OCI-LY7 (cell line): ENCODE results near the gene DNAAF2.

ENCODE experiments used
- CTCF ChIP-seq: fragments of 200-600 bp; sonication (generic); conservative IDR thresholded peaks from 2 replicates; pipeline ENCODE4 v1.5.1; 2014; ENCODE audit warnings: mild to moderate bottlenecking, antibody characterized with exemption, low read length, moderate library complexity, mixed read lengths
- EZH2phosphoT487 ChIP-seq: fragments of 200-600 bp; sonication (generic); IDR thresholded peaks from 2 replicates; pipeline ENCODE4 v1.6.1; 2018; ENCODE audit warnings: low read depth, borderline replicate concordance, mild to moderate bottlenecking, mixed run types, antibody characterized with exemption, low read length, moderate library complexity, mixed read lengths

GRCh38 chr14:49614196-49614595 lies 20.8 kb downstream of the DNAAF2 start:
- TF ChIP-seq CTCF = no peak
- TF ChIP-seq EZH2phosphoT487 = no peak
